ENCODE results near the gene RAB30. TPM values are rescaled to one million over a fixed set of nuclear protein-coding genes. Genes with fewer than 3 reads are reported as not detected.

The RAB30 gene
- total RNA-seq = 9.4 and 15.7 TPM in 2 replicates

GRCh38 chr11:83071567-83072349 lies at the start of gene RAB30:
Gene RAB30, minus strand, starts transcription at chr11:83071897. Its CDS starts 74,581 bp downstream, at chr11:82997316.

Small RNA genes within 50 kb of the gene (small RNA-seq; reads per million reads assigned to genes)
- not detected for gene SNORA70E

Other genes starting within 250 kb of the RAB30 start
- 105 and 143 TPM in 2 replicates for gene PRCP, start 171.5 kb downstream of the RAB30 start, total RNA-seq
- 15.0 and 19.5 TPM in 2 replicates for gene DDIAS, start 170.2 kb downstream of the RAB30 start, total RNA-seq
- 53.7 and 58.8 TPM in 2 replicates for gene PCF11, start 85.2 kb upstream of the RAB30 start, total RNA-seq
- 4.4 and 6.3 TPM in 2 replicates for gene ANKRD42, start 121.8 kb upstream of the RAB30 start, total RNA-seq
- gene CCDC90B, start 214.5 kb upstream of the RAB30 start, total RNA-seq = 71.9 and 87.0 TPM in 2 replicates